GM12872 (cell line): ENCODE data around the gene WNK2.

ENCODE experiments used
- CTCF ChIP-seq: IDR thresholded peaks from 3 replicates; pipeline ENCODE4 v1.5.1; 2011; ENCODE audit warnings: low read depth, mild to moderate bottlenecking, low read length, moderate library complexity; ENCODE audit not compliant: insufficient read depth

The WNK2 gene

GRCh38 chr9:93324191-93324834 is 140.4 kb downstream of the WNK2 start:
- no peak for TF ChIP-seq CTCF

- no peak for TF ChIP-seq CTCF
Observed at GRCh38 chr9:93325307-93326035, 141.5 kb downstream of the WNK2 start.

- TF ChIP-seq CTCF: no peak
Observed at GRCh38 chr9:93326056-93326455, 142.1 kb downstream of the WNK2 start.

GRCh38 chr9:93326654-93327053 is 142.7 kb downstream of the WNK2 start:
- TF ChIP-seq CTCF: no peak

- TF ChIP-seq CTCF: no peak
Observed at GRCh38 chr9:93329629-93330280, 145.8 kb downstream of the WNK2 start.

- no peak for TF ChIP-seq CTCF
Observed at GRCh38 chr9:93332317-93332716, 148.4 kb downstream of the WNK2 start.

GRCh38 chr9:93336720-93337119 is 152.8 kb downstream of the WNK2 start:
- TF ChIP-seq CTCF: no peak
